Measurements from ENCODE around the gene C1orf159. TPM values are rescaled to one million over a fixed set of nuclear protein-coding genes. Genes with fewer than 3 reads are reported as not detected.

The C1orf159 gene
- 1 to 10 TPM; 4.0 to 7.7 (median 6.4) TPM for total RNA-seq
- long read RNA-seq, partial matches to known transcripts: 0 of 2 reads
- long read RNA-seq, other reads (novel, unspliced or antisense): 2 of 2 reads

DNA sequence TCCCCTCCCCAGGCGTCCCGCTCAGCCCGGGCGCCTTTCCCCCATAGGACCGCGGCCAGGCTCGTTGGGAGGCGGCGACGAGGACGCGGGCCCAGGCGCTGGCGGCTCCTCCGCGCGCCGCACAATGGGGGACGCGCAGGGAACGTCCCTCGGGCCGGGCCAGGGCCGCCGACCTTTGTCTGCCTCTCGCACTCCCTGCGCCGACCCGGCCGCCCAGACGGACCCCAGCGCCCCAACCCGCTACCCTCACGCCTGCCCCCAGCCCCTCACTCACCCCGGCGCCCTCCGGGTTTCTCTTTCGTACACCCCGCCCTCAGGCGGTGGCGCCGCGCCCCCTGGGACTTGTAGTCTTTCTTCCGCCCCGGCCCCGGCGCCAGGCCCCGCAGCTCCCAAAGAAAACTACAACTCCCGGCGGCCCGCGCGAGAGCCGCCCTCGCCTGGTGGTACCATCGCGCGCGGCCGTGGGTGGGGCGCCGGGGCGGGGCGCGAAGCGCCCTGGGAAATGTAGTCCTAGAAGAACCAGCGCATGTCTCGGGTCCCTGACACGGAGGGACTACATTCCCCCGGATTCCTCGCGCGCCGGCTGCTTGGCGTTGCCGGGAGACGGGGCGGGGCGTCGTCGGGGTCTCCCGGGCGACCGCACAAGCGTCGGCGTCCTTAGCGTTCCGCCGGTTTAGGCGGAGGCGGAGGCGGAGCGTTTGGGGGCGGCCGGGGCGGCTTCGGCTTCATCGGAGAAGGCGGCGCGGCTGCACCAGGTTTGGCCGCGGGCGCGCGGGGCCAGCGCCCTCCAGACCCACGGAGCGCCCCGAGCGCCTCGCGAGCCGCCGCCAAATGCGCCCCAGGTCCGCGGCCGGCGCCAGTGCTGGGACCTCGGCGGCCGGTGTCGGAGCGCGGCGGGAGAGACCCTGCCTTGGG is at the start of gene C1orf159:
TSS of gene C1orf159 (minus strand) at position 304 of the 915 bp plus-strand sequence. CDS start 24,546 bp downstream, outside the sequence.
- TF ChIP-seq POLR2A (IDR thresholded peaks at IDR 0.05): no peak
- no peak for TF ChIP-seq CTCF (IDR thresholded peaks at IDR 0.05)
- H3K9me3 ChIP-seq: no peaks in the 10 kb centered on the region
- H3K4me3 ChIP-seq: peak within 1 kb of the TSS; percentile 51 to 95 (median 79)
- H3K4me1 ChIP-seq: no peaks in the 10 kb centered on the region
- intact Hi-C loops (cut with DNase I): no loop called here
- no peaks in the 10 kb centered on the region for H3K36me3 ChIP-seq
- DNase-seq: peak; percentile 98 to 99 (median 99)
- under 1% methylated on average over 31 of the region's 128 CpGs for WGBS (ENCODE audit: insufficient coverage, low coverage, low lambda C conversion rate, missing lambda C conversion rate)
- ATAC-seq: peak; percentile 98 to 99 (median 99)
- H3K27ac ChIP-seq: peak within 1 kb of the TSS in 1 of 3 donors; percentile 49
- no peaks in the 10 kb centered on the region for H3K27me3 ChIP-seq

- no peaks in the 10 kb centered on the region for H3K36me3 ChIP-seq
- DNase-seq (no peak), ATAC-seq (no peak)
- TF ChIP-seq POLR2A (IDR thresholded peaks at IDR 0.05) (no peak), CTCF (IDR thresholded peaks at IDR 0.05) (no peak)
- H3K4me1 ChIP-seq: no peaks in the 10 kb centered on the region
- WGBS (ENCODE audit: insufficient coverage, low coverage, low lambda C conversion rate, missing lambda C conversion rate): 60% methylated on average over 3 of the region's 12 CpGs
- no peak overlapping the region for H3K4me3 ChIP-seq
- H3K27me3 ChIP-seq: no peaks in the 10 kb centered on the region
- no peaks in the 10 kb centered on the region for H3K9me3 ChIP-seq
- no peak overlapping the region for H3K27ac ChIP-seq
- intact Hi-C loops (cut with DNase I): no loop called here
Measured at GRCh38 chr1:1165485-1165884, 49.6 kb upstream of the C1orf159 start.

GRCh38 chr1:1164701-1165451 is 49.0 kb upstream of the C1orf159 start:
- no peak for TF ChIP-seq POLR2A (IDR thresholded peaks at IDR 0.05)
- no peak for TF ChIP-seq CTCF (IDR thresholded peaks at IDR 0.05)
- intact Hi-C loops (cut with DNase I): no loop called here
- H3K4me3 ChIP-seq: no peak overlapping the region
- DNase-seq: no peak
- peak in 2 of 4 donors; percentile 16 to 65 for ATAC-seq
- no peaks in the 10 kb centered on the region for H3K27me3 ChIP-seq
- no peaks in the 10 kb centered on the region for H3K9me3 ChIP-seq
- no peak overlapping the region for H3K27ac ChIP-seq
- no peaks in the 10 kb centered on the region for H3K4me1 ChIP-seq
- no peaks in the 10 kb centered on the region for H3K36me3 ChIP-seq
- WGBS (ENCODE audit: insufficient coverage, low coverage, low lambda C conversion rate, missing lambda C conversion rate): 33% methylated on average over 19 of the region's 48 CpGs

DNA sequence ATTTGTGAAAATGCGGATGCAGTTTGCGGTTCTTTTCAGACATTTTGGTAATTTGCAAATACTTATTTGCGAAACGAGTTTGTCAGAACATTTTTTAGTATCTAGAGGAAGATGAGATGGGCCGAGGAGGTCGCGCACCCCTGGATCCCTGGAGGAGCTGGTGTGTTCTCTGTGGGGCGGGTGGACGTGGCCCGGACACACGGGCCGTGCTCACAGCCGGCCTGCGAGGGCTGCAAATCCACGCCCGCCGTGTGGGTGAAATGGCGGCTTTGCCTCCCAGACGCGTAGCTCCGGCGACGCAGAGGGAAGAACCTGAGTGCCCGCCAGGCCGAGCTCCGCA is 48.4 kb upstream of the C1orf159 start:
- ATAC-seq: no peak
- TF ChIP-seq POLR2A (IDR thresholded peaks at IDR 0.05) (no peak), CTCF (IDR thresholded peaks at IDR 0.05) (no peak)
- H3K27ac ChIP-seq: no peak overlapping the region

More for the DNA sequence above, 48.4 kb upstream of the C1orf159 start:
- Histone ChIP-seq H3K4me3 (no peak overlapping the region), H3K9me3 (no peaks in the 10 kb centered on the region), H3K4me1 (no peaks in the 10 kb centered on the region), H3K27me3 (no peaks in the 10 kb centered on the region), H3K36me3 (no peaks in the 10 kb centered on the region)
- no peak for DNase-seq
- intact Hi-C loops (cut with DNase I): no loop called here
- 52% methylated on average over 10 of the region's 26 CpGs for WGBS (ENCODE audit: insufficient coverage, low coverage, low lambda C conversion rate, missing lambda C conversion rate)

Data from right lobe of liver (tissue), 6 donors.